Pulmonary artery endothelial cell (primary cell): Measurements from ENCODE around the gene CYTH2. TPM values are rescaled to one million over a fixed set of nuclear protein-coding genes. Genes with fewer than 3 reads are reported as not detected.

Source experiments
- DNase-seq: peaks from one replicate; pipeline ENCODE4 v3.0.0-alpha.2; 2011; ENCODE audit warnings: low read depth, low spot score
- total RNA-seq: library from RNA; depleted of rRNA; stranded (reverse); fragments of >200 nt; gene quantifications from 2 replicates; pipeline ENCODE4 v1.2.3, GENCODE V29; 2014

CYTH2 gene, protein sequence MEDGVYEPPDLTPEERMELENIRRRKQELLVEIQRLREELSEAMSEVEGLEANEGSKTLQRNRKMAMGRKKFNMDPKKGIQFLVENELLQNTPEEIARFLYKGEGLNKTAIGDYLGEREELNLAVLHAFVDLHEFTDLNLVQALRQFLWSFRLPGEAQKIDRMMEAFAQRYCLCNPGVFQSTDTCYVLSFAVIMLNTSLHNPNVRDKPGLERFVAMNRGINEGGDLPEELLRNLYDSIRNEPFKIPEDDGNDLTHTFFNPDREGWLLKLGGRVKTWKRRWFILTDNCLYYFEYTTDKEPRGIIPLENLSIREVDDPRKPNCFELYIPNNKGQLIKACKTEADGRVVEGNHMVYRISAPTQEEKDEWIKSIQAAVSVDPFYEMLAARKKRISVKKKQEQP
- total RNA-seq = 58.2 and 68.4 TPM in 2 replicates

DNA sequence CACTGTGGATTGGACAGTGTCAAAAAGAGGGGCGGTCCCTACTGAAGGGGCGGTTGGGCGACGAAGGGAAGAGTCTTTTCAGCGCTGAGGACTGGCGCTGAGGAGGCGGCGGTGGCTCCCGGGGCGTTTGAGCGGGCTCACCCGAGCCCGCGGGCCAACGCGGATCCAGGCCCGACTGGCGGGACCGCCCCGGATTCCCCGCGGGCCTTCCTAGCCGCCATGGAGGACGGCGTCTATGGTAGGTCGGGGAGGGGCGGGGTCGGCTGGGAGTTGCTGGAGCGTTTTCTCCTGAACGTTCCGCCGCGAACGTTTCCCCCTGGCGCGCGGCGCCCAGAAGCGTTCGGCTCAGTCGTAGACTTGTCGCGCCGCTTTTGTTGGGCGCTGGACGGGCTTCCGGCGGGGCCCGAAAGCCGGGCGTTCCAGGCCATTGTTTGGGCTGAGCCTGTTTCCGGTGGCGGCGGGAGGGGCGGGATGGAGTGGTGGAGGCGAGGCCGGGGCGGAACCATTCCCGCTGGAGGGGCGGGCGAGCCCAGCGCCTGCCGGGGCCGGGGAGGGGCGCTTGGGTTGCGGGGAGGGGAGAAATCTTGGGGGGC lies at the start of gene CYTH2:
TSS of gene CYTH2 (plus strand) at position 81 of the 593 bp plus-strand sequence. CDS start at position 220, 139 bp downstream.
- DNase-seq = peak; percentile 64

DNA sequence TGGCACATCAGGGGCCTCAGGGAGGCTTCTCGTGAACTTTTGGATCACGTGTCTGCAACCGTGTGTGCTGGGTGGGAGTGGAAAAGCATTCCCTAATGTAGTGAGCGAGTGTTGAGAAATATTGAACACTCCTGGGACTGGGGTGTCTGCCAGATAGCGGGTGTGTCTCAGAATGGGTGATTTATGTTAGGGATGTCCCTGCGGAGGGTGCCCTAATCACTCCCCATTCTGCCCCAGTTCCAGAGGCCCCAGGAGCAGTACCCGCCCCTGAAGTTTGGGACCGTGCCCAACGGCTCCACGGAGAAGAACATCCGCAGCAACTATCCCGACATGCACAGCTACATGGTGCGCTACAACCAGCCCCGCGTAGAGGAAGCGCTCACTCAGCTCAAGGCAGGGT lies 47.6 kb upstream of the CYTH2 start:
- DNase-seq = no peak

DNA sequence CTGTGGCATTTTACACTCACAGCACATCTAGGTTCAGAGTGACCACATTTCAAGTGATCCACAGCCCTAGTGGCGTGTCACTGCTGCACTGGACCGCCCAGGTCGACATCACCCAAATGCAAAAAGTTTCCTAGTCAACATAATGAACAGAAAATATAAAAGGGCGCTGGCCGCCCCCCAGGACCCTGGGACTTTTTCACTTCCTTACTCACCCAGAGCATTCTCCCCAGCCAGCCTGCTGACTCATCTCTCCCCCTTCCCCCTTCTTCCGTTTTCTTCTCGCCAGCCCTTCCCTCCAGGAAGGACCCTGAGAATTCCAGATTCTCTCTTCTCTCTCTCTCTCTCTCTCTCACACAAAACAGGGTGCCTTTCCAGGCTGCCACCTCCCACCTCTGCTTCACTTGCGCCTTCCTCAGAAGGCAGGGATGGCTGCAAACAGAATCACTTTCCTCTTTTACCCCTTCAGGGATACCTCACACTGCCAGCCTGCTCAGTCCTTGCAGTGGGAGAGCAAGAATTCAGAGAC lies 44.4 kb upstream of the CYTH2 start:
- DNase-seq = no peak

DNA sequence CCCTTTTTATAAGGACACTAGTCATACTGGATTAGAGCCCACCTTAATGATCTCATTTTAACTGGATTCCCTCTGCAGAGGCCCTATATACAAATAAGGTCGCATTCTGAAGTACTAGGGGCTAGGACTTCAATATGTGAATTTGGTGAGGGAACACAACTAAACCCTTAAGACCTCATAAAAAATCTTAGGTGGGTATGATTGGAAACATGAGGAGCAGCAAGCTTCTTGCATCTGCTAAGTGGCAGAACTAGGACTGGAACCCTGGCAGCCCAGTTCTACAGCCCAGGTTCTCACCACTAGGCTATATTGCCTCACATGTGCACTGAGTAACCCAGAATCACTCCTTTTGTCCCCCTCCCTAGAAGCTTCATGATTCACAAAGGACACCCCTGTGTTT lies 40.5 kb upstream of the CYTH2 start:
- DNase-seq = no peak

DNA sequence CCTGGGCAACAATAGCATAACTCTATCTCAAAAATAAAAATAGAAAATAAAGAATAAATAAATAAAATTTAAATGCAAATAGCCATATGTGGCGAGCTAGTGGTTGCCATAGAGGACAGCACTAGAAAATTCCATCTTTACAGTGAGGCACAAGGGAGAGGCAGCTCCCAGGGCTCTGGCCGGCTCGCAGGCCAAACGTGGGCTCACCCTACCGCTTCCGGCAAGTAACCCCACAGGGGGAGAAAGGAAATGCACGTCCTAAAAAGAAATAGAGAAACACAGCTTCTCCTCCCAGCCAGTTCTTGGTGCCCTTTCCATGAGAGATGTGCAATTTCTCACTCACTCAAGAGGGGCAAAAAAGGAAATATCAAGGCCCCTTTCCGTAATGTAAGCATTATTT lies 35.8 kb upstream of the CYTH2 start:
- DNase-seq = no peak

DNA sequence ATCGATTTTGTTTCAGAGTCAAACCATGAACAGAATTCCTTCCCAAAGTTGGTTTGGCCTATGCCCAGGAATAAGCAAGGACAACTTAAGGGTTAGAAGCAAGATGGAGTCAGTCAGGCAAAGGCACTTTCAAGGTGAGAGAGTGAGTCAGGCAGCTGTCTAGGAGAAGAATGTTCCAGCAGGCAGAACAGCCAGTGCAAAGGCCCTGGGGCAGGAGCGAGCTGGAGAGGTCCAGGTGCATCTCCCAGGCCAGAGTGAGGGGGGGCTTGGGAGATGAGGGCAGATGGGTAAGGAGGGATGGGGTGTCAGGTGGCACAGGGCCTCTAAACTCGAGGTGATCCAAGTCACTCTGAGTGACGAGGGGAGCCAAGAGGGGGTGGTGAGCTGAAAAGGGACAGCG lies 32.6 kb upstream of the CYTH2 start:
- DNase-seq = no peak

DNA sequence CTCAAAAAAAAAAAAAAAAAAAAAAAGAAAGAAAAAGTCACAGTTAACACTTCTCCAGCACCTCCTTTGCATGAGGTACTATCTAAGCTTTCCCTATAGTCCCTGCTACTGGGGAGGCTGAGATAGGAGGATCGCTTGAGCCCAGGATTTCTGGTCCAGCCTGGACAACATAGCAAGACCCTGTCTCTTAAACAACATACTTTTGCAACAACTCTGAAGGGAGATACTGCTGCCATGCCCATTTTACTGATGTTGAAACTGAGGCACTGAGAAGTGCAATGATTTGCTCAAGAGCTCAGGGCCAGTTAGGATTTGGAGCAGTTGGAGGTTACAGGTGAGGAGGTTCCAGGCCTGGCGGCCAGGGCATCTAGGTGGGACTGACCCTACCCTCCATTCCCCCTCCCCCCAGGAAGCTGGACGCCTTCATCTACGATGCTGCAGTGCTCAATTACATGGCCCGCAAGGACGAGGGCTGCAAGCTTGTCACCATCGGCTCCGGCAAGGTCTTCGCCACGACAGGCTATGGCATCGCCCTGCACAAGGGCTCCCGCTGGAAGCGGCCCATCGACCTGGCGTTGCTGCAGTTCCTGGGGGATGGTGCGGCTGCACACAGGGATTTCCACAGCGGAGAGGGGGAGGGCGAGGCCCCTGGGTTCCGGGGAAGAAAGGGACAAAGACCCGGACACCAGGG lies 27.7 kb upstream of the CYTH2 start:
- DNase-seq = no peak

DNA sequence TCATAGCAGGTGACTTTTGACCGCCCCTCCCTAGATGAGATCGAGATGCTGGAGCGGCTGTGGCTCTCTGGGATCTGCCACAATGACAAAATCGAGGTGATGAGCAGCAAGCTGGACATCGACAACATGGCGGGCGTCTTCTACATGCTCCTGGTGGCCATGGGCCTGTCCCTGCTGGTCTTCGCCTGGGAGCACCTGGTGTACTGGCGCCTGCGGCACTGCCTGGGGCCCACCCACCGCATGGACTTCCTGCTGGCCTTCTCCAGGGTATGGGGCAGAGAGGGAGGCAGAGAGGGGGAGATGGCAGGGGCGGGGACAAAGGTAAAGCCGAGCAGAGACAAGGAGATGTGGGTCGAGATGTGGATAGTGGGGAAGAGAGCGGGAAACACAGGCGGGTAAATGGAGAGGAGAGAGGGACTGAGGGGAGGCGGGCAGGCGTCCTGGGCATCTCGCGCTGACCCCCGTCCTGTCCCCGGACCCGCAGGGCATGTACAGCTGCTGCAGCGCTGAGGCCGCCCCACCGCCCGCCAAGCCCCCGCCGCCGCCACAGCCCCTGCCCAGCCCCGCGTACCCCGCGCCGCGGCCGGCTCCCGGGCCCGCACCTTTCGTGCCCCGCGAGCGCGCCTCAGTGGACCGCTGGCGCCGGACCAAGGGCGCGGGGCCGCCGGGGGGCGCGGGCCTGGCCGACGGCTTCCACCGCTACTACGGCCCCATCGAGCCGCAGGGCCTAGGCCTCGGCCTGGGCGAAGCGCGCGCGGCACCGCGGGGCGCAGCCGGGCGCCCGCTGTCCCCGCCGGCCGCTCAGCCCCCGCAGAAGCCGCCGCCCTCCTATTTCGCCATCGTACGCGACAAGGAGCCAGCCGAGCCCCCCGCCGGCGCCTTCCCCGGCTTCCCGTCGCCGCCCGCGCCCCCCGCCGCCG lies 26.8 kb upstream of the CYTH2 start:
- no peak for DNase-seq

DNA sequence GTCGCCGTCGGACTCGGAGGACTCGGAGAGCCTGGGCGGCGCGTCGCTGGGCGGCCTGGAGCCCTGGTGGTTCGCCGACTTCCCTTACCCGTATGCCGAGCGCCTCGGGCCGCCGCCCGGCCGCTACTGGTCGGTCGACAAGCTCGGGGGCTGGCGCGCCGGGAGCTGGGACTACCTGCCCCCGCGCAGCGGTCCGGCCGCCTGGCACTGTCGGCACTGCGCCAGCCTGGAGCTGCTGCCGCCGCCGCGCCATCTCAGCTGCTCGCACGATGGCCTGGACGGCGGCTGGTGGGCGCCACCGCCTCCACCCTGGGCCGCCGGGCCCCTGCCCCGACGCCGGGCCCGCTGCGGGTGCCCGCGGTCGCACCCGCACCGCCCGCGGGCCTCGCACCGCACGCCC lies 25.9 kb upstream of the CYTH2 start:
- no peak for DNase-seq

DNA sequence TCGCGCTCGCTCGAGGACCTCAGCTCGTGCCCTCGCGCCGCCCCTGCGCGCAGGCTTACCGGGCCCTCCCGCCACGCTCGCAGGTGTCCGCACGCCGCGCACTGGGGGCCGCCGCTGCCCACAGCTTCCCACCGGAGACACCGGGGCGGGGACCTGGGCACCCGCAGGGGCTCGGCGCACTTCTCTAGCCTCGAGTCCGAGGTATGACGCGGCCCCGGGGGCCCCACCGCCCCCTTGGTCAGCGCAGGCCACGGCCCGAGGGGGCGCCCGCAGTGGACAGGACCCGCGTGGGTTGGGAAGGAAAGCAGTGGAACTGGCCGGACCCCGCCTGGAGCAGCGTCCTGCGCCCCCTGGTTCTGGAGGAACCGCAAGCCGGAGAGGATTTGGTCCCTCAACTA lies 25.4 kb upstream of the CYTH2 start:
- no peak for DNase-seq

DNA sequence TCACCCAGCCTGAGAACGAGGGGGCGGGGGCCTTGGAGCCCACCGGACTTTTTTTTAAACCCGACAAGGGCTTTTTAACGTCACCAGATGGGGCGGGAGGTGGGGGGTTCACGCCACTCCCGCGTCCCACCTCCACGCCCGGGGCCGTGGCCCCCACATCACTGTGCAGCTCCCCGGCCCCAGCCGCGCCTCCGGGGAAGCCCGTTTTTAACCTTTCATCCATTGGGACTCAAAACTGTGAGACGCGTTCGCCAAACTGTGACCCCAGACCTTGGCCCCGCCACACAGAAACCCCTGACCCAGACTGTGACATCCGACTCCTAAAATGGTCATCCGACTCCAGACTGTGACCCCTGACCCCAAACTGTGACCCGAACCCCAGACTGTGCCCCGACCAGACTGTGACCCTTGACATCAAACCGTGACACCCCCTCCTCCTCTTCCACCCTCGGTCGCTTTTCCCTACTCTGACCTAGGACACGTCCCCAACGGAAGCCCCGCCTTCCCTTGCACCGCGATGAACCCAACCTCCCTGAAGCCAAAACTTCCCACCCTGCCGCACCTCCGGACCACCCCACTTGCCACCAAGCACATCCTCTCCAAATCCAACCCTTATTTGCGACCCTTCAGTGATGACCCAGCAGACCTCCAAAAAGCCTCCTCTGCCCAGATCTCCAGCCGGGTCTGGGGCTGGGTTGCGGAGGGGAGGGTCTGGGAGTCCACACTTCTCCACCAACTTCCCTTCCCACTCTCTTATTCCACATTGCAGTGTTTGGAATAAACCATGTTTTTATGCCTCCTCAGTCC lies 24.8 kb upstream of the CYTH2 start:
- DNase-seq = no peak

DNA sequence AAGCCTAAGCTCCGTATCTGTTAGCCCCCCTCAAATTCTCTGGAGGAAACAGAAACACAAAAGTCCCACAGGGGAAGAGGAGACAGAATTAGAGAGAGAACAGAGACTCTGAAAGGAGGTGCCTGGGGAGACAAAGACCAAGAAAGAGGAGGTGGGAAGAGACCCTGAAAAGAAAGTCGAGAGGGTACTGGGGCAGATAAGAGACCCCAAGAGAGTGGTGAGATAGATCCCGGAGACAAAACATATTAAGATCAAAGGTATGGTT lies 24.3 kb upstream of the CYTH2 start:
- DNase-seq = no peak

DNA sequence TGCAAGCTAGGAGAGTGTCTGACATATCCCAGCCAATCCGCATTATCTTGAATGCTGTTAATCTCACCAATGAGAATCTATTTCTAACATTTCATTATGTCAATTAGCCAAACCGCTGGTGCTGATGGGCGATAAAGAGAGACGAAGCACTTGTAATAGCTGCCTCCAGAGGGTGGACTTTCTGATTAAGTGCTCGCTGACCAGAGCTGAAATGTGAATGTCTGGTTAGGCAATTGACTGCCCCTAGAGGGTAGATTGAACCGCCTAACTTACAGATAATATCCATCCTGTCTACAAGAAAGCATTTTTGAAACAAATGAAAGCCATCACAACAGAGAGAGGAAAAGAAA lies 23.9 kb upstream of the CYTH2 start:
- peak; percentile 86 for DNase-seq

DNA sequence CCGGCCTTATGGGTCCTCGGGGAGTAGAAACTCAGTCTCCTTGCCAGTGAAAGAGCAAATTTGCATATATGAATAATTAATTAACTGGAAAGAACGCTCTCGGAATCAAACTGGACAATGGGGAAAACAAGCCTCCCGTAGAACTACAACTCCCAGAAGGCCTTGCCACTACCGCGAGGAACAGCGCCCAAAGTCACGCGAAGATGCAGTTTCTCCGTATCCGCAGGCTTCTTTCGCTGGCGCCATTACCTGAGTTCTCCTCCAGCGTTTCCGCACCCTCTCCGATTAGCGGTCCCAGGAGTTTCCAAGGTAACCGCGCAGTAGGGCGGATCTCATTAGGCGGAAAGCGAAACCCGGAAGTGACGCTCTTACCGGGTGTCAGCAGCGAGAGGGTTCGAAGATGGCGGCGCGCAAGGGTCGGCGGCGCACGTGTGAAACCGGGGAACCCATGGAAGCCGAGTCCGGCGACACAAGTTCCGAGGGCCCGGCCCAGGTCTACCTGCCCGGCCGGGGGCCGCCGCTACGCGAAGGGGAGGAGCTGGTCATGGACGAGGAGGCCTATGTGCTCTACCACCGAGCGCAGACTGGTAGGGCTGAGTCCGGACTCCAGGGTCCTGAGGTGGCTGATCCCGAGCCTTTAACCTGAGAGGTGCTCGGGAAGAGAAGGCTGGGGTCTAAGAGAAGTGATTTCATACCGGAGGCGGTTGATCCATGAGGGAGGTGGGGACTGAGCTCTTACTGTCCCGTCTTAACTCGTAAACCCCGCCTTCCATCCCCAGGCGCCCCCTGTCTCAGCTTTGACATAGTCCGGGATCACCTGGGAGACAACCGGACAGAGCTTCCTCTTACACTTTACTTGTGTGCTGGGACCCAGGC lies 23.3 kb upstream of the CYTH2 start, which contains the start of gene GRWD1:
TSS of gene GRWD1 (plus strand) at position 378 of the 876 bp plus-strand sequence. CDS start at position 401, 23 bp downstream.
- DNase-seq = peak; percentile 89

DNA sequence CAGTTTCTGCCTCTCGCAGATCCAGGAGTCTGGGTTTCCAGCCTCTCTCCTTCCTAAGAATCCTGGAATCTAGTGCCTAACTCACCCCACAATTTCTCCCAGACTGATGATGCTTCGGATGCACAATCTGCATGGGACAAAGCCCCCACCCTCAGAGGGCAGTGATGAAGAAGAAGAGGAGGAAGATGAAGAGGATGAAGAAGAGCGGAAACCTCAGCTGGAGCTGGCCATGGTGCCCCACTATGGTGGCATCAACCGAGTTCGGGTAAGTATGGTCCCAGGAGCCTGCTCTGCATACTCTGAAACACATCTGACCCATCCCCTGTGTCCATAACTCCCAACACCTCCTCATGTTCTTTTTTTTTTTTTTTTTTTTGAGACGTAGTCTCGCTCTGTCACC lies 22.6 kb upstream of the CYTH2 start:
- no peak for DNase-seq

DNA sequence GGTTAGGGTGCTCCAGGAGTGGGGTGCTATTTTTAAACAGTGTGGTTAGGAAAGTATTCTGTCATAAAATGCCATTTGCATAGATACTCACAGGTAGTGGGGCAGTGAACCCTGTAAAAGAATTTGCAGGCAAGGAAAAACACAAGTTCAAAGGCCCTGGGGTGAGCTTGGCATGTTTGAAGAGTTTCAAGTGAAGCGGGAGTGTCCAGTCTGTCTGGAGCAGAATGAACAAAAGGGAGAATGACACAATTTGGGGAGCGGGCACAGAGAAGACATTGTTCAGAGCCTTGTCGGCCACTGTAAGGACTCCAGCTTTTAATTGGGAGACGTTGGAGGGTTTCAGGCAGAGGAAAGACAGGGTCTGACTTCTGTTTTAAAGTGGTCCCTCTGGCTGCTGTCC lies 20.6 kb upstream of the CYTH2 start:
- no peak for DNase-seq

DNA sequence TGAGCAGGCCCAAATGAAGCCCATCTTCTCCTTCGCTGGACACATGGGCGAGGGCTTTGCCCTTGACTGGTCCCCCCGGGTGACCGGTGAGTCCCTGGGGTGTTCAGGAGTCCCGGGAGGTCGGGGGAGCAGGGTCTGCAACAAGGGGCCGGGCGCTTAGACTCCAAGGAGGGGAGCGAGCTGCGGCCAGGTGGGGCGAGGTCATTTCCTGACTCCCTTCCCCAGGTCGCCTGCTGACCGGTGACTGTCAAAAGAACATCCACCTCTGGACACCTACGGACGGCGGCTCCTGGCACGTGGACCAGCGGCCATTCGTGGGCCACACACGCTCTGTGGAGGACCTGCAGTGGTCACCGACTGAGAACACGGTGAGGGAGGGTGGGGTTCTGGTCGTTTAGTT lies 18.7 kb upstream of the CYTH2 start:
- DNase-seq = no peak

DNA sequence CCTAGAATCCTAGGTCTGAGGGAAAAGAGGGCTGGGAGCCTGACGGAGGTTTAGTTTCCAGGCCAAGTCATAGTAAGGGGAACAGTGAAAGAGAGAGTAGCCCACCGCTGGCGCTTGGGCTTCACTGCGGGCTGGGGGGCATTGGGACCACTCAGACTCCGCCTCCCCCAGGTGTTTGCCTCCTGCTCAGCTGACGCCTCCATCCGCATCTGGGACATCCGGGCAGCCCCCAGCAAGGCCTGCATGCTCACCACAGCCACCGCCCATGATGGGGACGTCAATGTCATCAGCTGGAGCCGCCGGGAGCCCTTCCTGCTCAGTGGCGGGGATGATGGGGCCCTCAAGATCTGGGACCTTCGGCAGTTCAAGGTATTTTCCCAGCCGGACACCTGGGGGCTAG lies 18.3 kb upstream of the CYTH2 start:
- DNase-seq = no peak

DNA sequence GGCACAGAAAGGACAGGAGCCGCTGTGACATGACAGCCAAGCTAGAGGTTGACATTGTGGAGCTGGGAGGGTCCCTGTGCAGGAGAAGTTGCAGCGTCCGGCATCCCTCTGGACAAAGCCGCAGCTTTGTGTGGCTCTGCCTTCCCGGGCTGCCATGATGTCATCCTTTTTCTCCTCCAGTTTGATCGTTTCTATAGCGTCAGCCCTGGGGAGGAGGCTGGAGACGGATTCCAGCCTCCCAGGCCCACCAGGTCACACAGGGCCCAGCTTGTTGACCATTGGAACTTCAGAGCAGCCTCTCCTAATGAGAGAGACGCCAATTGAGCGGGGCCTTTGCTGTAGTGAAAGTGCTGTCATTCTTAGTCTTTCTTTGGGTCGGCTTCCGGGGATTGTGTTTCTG lies 17.5 kb upstream of the CYTH2 start:
- no peak for DNase-seq
